GM19397 (cell line): Measurements from ENCODE around the gene PHF21B.

Source experiments
- ATAC-seq: cut with Tn5 transposase; IDR thresholded peaks from one replicate; pipeline ENCODE4 v1.9.1; 2021; ENCODE audit warnings: mild to moderate bottlenecking, moderate library complexity; ENCODE audit not compliant: unreplicated experiment

The PHF21B gene

DNA sequence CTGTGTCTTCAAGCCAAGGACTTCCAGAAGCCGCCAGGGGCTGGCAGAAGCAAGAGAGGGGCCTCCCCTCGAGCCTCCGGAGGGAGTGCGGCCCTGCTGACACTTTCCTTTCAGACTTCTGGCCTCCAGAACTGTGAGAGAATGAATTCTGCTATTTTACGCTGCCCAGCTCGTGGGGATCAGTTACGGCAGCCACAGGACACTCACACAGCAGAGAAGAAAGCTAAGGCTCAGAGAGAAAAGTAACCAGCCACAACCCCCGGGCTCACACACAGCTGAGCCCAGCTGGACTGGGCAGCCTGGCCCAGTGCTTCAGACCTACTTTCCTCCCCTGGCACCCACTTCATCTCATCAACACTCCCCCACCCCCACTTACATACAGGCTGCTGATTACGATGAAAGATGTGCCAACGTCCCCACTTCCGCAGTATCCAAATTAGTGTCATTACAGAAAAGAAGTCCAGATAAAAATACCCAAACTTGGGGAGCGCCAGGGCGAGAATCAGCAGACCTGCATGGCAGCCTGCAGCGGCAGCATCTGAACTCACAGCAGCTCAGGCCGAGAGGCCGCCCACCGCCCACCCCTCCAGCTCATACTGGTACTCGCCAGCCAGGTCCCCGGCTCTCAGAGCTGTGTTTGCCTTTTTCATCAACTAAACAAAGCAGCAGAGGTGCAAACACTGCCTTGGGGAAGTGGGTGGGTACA lies 15.3 kb downstream of the PHF21B start:
- ATAC-seq = no peak

DNA sequence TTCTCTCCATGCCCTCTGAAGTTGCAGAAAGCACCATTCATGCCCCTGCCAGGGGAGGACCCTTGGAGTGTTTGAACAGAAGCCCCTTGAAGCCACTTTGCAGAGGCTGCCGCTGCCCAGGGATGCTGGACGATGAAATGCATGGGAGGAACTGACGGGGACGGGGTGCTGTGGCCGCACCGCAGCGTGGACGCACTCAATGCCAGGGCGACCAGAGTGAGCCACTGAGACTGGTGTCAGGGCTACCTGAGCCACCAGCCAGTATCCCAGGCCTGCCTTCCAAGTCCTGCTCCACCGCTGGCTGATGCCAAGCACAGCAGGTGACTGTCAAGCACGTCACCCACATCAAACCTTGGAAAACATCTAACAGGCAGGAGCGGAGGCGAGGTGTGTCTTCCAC lies 17.6 kb downstream of the PHF21B start:
- ATAC-seq = no peak

DNA sequence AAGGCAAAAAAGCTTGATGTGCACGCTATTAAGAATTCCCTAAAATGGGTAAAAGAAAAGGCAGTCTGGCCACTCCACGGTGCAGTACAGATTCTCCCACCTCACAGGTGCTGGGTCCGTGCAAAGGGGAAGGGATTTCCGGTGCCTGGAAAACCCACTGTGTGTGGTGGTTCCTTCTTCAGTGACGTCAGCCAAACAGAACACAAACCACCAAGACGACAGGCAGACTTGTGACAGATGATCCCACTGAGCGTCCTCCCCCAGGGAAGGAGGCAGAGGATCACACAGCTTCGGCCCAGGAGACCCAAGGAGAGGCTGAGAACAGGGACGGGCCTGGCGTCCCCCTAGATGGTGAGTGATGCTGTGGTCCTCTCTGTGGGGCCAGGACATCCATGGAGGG lies 18.6 kb downstream of the PHF21B start:
- no peak for ATAC-seq

GRCh38 chr22:44990810-44991209 lies 19.0 kb downstream of the PHF21B start:
- ATAC-seq = no peak

- ATAC-seq = no peak
Observed at GRCh38 chr22:44990328-44990727, 19.5 kb downstream of the PHF21B start.

GRCh38 chr22:44988671-44989070 lies 21.1 kb downstream of the PHF21B start:
- ATAC-seq = no peak

DNA sequence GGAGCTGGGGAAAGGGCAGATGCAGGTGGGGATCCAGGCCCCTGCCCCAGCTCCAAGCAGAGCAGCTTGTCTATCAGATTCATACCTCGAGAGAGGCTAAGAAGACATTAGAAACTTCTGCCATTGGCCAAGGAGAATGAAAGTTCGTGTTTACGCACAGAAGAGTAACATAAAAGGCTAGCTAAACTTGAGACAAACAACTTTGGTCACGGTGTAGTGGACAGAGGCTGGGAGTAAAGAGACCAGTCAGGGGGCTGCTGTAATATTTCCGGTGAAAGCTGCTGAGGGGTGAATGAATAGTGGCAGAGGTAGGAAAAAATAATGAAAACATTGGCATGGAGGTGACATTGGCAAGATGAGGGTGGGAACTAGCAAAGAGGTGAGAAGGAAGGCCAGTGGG lies 22.9 kb downstream of the PHF21B start:
- no peak for ATAC-seq

DNA sequence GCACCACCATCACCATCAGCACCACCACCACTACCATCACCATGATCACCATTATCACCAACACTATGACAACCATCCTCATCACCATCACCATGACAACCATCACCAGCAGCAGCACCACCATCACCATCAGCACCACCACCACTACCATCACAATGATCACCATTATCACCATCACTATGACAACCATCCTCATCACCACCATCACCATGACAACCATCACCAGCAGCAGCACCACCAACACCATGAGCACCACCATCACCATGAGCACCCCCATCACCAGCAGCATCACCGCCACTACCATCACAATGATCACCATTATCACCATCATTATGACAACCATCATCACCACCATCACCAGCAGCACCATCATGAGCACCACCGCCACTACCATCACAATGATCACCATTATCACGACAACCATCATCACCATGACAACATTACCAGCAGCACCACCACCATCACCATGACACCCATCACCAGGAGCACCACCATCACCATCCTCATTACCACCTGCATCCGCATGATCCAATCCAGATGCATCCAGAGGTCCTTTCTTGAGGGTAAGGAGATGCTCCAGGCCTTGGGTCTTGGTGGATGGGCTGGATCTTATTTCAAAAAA lies 23.8 kb downstream of the PHF21B start:
- no peak for ATAC-seq

DNA sequence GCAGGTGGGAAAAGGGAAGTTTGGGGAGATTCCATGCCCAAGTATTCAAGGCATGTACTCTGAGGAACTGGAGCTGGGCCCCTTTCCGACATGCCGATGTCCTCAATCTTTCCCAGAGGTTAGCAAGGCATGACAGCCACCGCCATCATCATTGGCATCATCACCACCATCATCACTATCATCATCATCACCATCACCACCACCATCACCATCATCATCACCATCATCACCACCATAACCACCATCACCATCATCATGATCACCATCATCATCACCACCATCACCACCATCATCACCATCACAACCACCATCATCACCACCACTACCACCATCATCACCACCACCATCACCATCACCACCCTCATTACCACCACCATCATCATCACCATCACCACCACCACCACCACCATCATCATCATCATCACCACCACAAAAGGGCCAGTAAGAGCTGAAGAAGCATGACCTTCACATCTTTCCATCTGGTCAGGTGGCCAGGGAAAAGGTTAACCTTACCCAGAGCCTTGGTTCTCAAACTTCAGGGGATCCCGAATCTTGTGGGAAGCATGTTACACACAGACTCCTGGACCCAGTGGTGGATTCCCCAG lies 25.8 kb downstream of the PHF21B start:
- no peak for ATAC-seq

DNA sequence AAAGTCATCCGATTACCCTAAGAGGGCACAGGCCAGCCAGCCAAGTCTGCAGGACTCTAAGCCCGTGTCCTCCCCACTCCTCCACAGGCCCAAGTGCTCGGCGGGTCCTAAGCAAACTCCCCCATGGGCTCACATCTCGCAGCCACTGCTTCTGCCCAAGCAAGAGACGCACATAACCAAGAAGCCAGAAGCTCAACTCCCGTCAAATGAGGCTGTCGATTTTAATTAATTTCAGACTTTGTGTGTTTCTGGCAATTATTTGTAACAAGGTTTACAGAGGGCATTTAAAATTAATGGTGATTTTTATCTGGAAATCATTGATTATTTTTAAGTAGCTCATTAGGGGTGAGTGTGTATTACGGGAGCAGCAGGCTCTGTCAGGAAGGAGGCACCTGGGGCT lies 27.4 kb downstream of the PHF21B start:
- ATAC-seq = no peak

- ATAC-seq = no peak
Observed at GRCh38 chr22:44981857-44982256, 27.9 kb downstream of the PHF21B start.

GRCh38 chr22:44979154-44979553 lies 30.7 kb downstream of the PHF21B start:
- no peak for ATAC-seq

GRCh38 chr22:44975427-44976262 lies 34.2 kb downstream of the PHF21B start:
- ATAC-seq = no peak

- ATAC-seq = no peak
Observed at GRCh38 chr22:44974454-44974853, 35.4 kb downstream of the PHF21B start.

DNA sequence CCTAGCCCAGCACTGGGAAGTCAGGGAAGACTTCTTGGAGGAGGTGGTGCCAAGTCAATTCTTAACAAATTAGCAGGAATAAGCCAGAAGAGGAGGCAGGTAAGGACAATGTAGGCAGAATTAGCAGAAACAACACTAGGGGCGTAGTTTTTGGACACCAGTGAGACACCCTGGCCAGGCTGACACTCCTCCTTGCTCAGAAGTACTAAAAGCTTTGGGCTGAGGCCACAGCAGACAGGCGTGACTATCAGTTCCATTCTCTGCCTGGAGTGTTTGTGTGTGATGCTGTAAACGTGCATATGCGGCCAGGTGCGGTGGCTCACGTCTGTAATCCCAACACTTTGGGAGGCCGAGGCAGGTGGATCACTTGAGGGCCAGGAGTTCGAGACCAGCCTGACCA lies 36.0 kb downstream of the PHF21B start:
- ATAC-seq = no peak

- ATAC-seq = no peak
Observed at GRCh38 chr22:44972363-44973083, 37.3 kb downstream of the PHF21B start.

- no peak for ATAC-seq
Observed at GRCh38 chr22:44971651-44972362, 38.0 kb downstream of the PHF21B start.

GRCh38 chr22:44970291-44970690 lies 39.5 kb downstream of the PHF21B start:
- no peak for ATAC-seq

DNA sequence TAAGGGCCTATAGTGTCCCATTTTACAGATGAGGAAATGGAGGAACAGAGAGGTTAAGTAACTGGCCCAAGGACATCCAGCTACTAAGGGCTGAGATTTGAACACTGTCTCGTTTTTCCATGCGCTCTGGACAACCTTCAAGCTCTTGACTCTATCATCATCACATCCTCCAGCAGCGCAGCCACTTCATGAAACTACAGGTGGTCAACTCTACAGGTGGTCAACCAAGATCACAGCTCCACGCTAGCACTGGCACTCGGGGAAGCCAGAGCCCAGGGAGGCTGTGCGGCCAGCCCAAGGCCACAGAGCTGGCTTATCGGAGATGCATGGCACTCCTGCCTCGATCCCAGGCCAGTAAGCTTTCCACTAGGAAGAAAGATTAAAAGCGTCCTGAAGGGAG lies 40.0 kb downstream of the PHF21B start:
- ATAC-seq = no peak

- ATAC-seq = no peak
Observed at GRCh38 chr22:44968736-44969135, 41.1 kb downstream of the PHF21B start.
